DND-41 (cell line): Measurements from ENCODE around the gene GRXCR1.
A peak's percentile ranks its signal among the peaks of the same experiment; 100 is the strongest.

Experiments
- ATAC-seq: fragments of 200-7000 bp; cut with Tn5 transposase; 3 replicates; pipeline ENCODE4 v1.9.1; 2021; ENCODE audit warnings: low read depth; ENCODE audit not compliant: insufficient read depth
- DNase-seq: peaks from one replicate; pipeline ENCODE4 v3.0.0-alpha.2; 2020
- H2AFZ ChIP-seq: 2 replicates; pipeline ENCODE4 v1.6.0; 2012; ENCODE audit warnings: low read depth, low read length
- H3K27ac ChIP-seq: 2 replicates; pipeline ENCODE4 v1.5.1; 2012; ENCODE audit warnings: low read length, inconsistent platforms
- H3K27me3 ChIP-seq: fragments of 200-600 bp; sonication (generic); 2 replicates; pipeline ENCODE4 v1.6.0; 2012; ENCODE audit warnings: low read length, mild to moderate bottlenecking, inconsistent platforms; ENCODE audit not compliant: insufficient read depth, poor library complexity
- H3K36me3 ChIP-seq: 2 replicates; pipeline ENCODE4 v1.5.1; 2012; ENCODE audit warnings: low read length, inconsistent platforms; ENCODE audit not compliant: insufficient read depth
- H3K4me1 ChIP-seq: 2 replicates; pipeline ENCODE4 v1.5.1; 2012; ENCODE audit warnings: mild to moderate bottlenecking, low read length; ENCODE audit not compliant: insufficient read depth
- H3K4me2 ChIP-seq: 2 replicates; pipeline ENCODE4 v1.6.0; 2012; ENCODE audit warnings: mild to moderate bottlenecking, moderate library complexity, low read length, inconsistent platforms; ENCODE audit not compliant: insufficient read depth
- H3K4me3 ChIP-seq, 2 experiments: fragments of 200-600 bp in 1 of 2; shearing (Covaris generic) in 1 of 2; 2 replicates each; pipeline ENCODE4 v1.5.1; 2012 to 2016; ENCODE audit warnings: inconsistent platforms in 2 of 2, low read length in 2 of 2, mild to moderate bottlenecking in 2 of 2, low read depth in 1 of 2, moderate library complexity in 1 of 2
- H3K79me2 ChIP-seq: 2 replicates; pipeline ENCODE4 v1.6.0; 2012; ENCODE audit warnings: low read length, inconsistent platforms; ENCODE audit not compliant: insufficient read depth
- H3K9ac ChIP-seq: 2 replicates; pipeline ENCODE4 v1.6.0; 2012; ENCODE audit warnings: low read depth, mild to moderate bottlenecking, inconsistent platforms, low read length, moderate library complexity
- H3K9me3 ChIP-seq: 2 replicates; pipeline ENCODE4 v1.5.1; 2012; ENCODE audit warnings: low read length, moderate library complexity, mild to moderate bottlenecking, inconsistent platforms; ENCODE audit not compliant: insufficient read depth, severe bottlenecking
- H4K20me1 ChIP-seq: 2 replicates; pipeline ENCODE4 v1.6.0; 2012; ENCODE audit warnings: low read length; ENCODE audit not compliant: insufficient read depth
- CTCF ChIP-seq: IDR thresholded peaks from 2 replicates; pipeline ENCODE4 v1.5.1; 2012; ENCODE audit warnings: borderline replicate concordance, low read length, moderate library complexity, mild to moderate bottlenecking; ENCODE audit not compliant: poor library complexity, severe bottlenecking; ENCODE audit errors: extremely low read depth
- EZH2 ChIP-seq: IDR thresholded peaks from 3 replicates; pipeline ENCODE4 v1.6.1; 2012; ENCODE audit warnings: borderline replicate concordance, low read depth, mild to moderate bottlenecking, moderate library complexity, low read length, inconsistent platforms; ENCODE audit not compliant: severe bottlenecking

GRXCR1 gene

DNA sequence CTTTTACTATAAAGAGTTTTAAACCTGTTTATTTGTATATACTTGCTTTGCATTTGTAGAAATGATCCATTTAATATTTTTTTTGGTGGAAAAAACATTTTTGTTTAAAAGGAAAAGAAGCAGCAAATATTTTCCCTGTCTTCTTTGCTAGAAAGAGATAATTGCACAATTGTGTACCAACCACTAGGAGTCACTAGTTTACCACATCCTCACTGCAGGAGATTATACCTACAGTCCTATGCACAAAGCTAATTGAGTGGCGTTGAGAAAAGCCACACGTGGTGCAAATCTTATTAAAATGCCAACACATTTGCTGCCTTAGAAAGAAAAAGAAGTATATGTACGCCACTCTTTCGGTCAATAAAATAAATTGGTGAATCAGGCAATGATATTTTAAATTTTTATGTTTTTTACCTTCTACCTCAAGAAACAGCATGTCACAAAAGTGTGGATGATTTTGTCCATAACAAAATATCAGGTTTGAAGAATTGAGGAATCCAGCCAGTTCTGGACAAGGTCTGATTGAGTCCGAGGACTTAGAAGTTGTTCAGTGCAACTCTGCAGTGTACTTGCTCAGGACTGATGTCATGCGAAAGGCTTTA lies 102.9 kb downstream of the GRXCR1 start:
- H3K36me3 ChIP-seq, result no peaks in the 10 kb centered on the region
- H3K4me2 ChIP-seq, result no peak overlapping the region
- H4K20me1 ChIP-seq, result no peaks in the 10 kb centered on the region
- TF ChIP-seq EZH2 (no peak), CTCF (peak; percentile 75)
- no peaks in the 10 kb centered on the region for H3K9me3 ChIP-seq
- H3K4me3 ChIP-seq, result no peak overlapping the region
- no peaks in the 10 kb centered on the region for H3K4me1 ChIP-seq
- no peaks in the 10 kb centered on the region for H3K79me2 ChIP-seq
- ATAC-seq (peak; percentile 71), DNase-seq (no peak)
- no peak overlapping the region for H3K9ac ChIP-seq
- no peak overlapping the region for H2AFZ ChIP-seq
- no peak overlapping the region for H3K27ac ChIP-seq
- H3K27me3 ChIP-seq, result no peaks in the 10 kb centered on the region

- Histone ChIP-seq H3K36me3 (no peaks in the 10 kb centered on the region), H3K4me3 (no peak overlapping the region), H3K9ac (no peak overlapping the region), H4K20me1 (no peaks in the 10 kb centered on the region), H3K4me2 (no peak overlapping the region), H3K27ac (no peak overlapping the region), H3K79me2 (no peaks in the 10 kb centered on the region), H3K27me3 (no peaks in the 10 kb centered on the region), H3K4me1 (no peaks in the 10 kb centered on the region), H2AFZ (no peak overlapping the region), H3K9me3 (peaks cover 18% of the 10 kb centered on the region)
- TF ChIP-seq CTCF (no peak), EZH2 (no peak)
- no peak for ATAC-seq
- DNase-seq, result no peak
Observed at GRCh38 chr4:43008793-43009192, 116.3 kb downstream of the GRXCR1 start.

DNA sequence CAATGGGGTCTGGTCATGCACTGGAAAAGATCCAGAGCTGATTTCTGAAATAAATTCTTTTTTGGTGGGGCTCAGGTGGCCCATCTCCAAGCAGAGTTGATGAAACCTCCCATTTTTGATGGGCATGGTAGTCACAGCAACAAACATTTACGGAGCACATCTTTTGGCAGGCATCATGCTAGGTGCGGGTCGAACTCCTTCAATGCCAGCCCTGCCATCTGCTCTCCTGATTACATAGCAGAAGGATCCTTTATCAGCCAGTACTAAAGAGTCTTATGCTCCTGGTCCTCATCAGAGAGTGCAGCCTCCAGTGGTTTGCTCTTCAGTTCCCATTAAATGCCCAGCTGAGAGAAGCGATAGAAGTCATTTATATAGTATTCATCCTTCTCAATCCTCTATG lies 121.7 kb downstream of the GRXCR1 start:
- Histone ChIP-seq H3K36me3 (no peaks in the 10 kb centered on the region), H3K27me3 (no peaks in the 10 kb centered on the region), H3K9me3 (no peaks in the 10 kb centered on the region), H2AFZ (no peak overlapping the region), H3K4me2 (no peak overlapping the region), H3K9ac (no peak overlapping the region), H3K79me2 (no peaks in the 10 kb centered on the region), H3K27ac (no peak overlapping the region), H4K20me1 (no peaks in the 10 kb centered on the region), H3K4me1 (no peaks in the 10 kb centered on the region), H3K4me3 (no peak overlapping the region)
- TF ChIP-seq EZH2, result no peak
- TF ChIP-seq CTCF, result no peak
- DNase-seq (no peak), ATAC-seq (no peak)

- DNase-seq, result no peak
- H3K9ac ChIP-seq, result no peak overlapping the region
- no peak overlapping the region for H2AFZ ChIP-seq
- TF ChIP-seq CTCF (no peak), EZH2 (no peak)
- no peaks in the 10 kb centered on the region for H3K9me3 ChIP-seq
- H3K4me2 ChIP-seq, result no peak overlapping the region
- no peaks in the 10 kb centered on the region for H4K20me1 ChIP-seq
- no peak overlapping the region for H3K27ac ChIP-seq
- H3K36me3 ChIP-seq, result no peaks in the 10 kb centered on the region
- H3K27me3 ChIP-seq, result no peaks in the 10 kb centered on the region
- no peaks in the 10 kb centered on the region for H3K79me2 ChIP-seq
- no peak for ATAC-seq
- H3K4me3 ChIP-seq, result no peak overlapping the region
- no peaks in the 10 kb centered on the region for H3K4me1 ChIP-seq
Observed at GRCh38 chr4:43041632-43042031, 149.1 kb downstream of the GRXCR1 start.
